Neural cell (in vitro differentiated cells): ENCODE data around the gene FARP2. TPM values are rescaled to one million over a fixed set of nuclear protein-coding genes. Genes with fewer than 3 reads are reported as not detected.
"Not testable (repeated sequence)": the region's sequence is repeated elsewhere in the genome, so short reads cannot be mapped to it uniquely, and the experiment has no call there.

Experiments
- H2AFZ ChIP-seq: fragments of 200-600, 300-800 bp; sonication (generic), shearing (Covaris generic); 2 replicates; pipeline ENCODE4 v1.6.0; 2014; ENCODE audit warnings: low read depth, mild to moderate bottlenecking, antibody characterized with exemption, low read length, moderate library complexity
- H3F3A ChIP-seq: fragments of 200-600 bp; shearing (Covaris generic); 2 replicates; pipeline ENCODE4 v1.6.1; 2016; ENCODE audit warnings: mild to moderate bottlenecking, moderate library complexity, mixed read lengths, antibody characterized with exemption, low read length; ENCODE audit not compliant: insufficient read depth, poor library complexity, severe bottlenecking
- H3K27ac ChIP-seq: fragments of 200-600, 300-800 bp; sonication (generic), shearing (Covaris generic); 2 replicates; pipeline ENCODE4 v1.5.1; 2014; ENCODE audit warnings: mild to moderate bottlenecking, low read length, moderate library complexity
- H3K27me3 ChIP-seq: fragments of 300-800, 200-600 bp; sonication (generic), shearing (Covaris generic); 2 replicates; pipeline ENCODE4 v1.6.0; 2014; ENCODE audit warnings: mild to moderate bottlenecking, low read depth, low read length, moderate library complexity; ENCODE audit not compliant: insufficient read depth
- H3K36me3 ChIP-seq: fragments of 300-800, 200-600 bp; sonication (generic), shearing (Covaris generic); 2 replicates; pipeline ENCODE4 v1.5.1; 2014; ENCODE audit warnings: mild to moderate bottlenecking, antibody characterized with exemption, low read length, moderate library complexity; ENCODE audit not compliant: insufficient read depth
- H3K4me2 ChIP-seq: fragments of 300-800, 200-600 bp; sonication (generic), shearing (Covaris generic); 2 replicates; pipeline ENCODE4 v1.6.0; 2014; ENCODE audit warnings: mild to moderate bottlenecking, low read length
- H3K4me3 ChIP-seq: fragments of 300-800, 200-600 bp; sonication (generic), shearing (Covaris generic); 2 replicates; pipeline ENCODE4 v1.5.1; 2014; ENCODE audit warnings: mild to moderate bottlenecking, low read length, moderate library complexity
- H3K79me2 ChIP-seq: fragments of 200-600 bp; shearing (Covaris generic); replicated peaks from 2 replicates; pipeline ENCODE4 v1.6.0; 2014; ENCODE audit warnings: mild to moderate bottlenecking, low read length, moderate library complexity; ENCODE audit not compliant: insufficient read depth
- H3K9ac ChIP-seq: fragments of 300-800, 200-600 bp; sonication (generic), shearing (Covaris generic); 2 replicates; pipeline ENCODE4 v1.6.1; 2016; ENCODE audit warnings: mild to moderate bottlenecking, low read length, mixed read lengths
- H3K9me2 ChIP-seq: fragments of 200-600 bp; shearing (Covaris generic); 2 replicates; pipeline ENCODE4 v1.6.1; 2016; ENCODE audit warnings: mild to moderate bottlenecking, low read length, mixed read lengths; ENCODE audit not compliant: insufficient read depth
- H3K9me3 ChIP-seq: fragments of 200-600, 300-800 bp; sonication (generic), shearing (Covaris generic); 2 replicates; pipeline ENCODE4 v1.6.1; 2016; ENCODE audit warnings: mild to moderate bottlenecking, mixed run types, low read length, moderate library complexity, mixed read lengths
- H4K20me1 ChIP-seq: fragments of 200-600 bp; shearing (Covaris generic); 2 replicates; pipeline ENCODE4 v1.6.1; 2016; ENCODE audit warnings: mild to moderate bottlenecking, mixed run types; ENCODE audit not compliant: insufficient read depth
- EP300 ChIP-seq: fragments of 450-650 bp; conservative IDR thresholded peaks from 2 replicates; pipeline ENCODE4 v1.6.1; 2014; ENCODE audit warnings: antibody characterized with exemption, mild to moderate bottlenecking, moderate library complexity; ENCODE audit not compliant: poor library complexity, severe bottlenecking
- EZH2 ChIP-seq: fragments of 200-600, 300-800 bp; shearing (Covaris generic), sonication (generic); IDR thresholded peaks from 2 replicates; pipeline ENCODE4 v1.6.1; 2014; ENCODE audit warnings: antibody characterized with exemption, low read length, borderline replicate concordance, mild to moderate bottlenecking; ENCODE audit not compliant: insufficient read depth, poor library complexity, severe bottlenecking
- MXI1 ChIP-seq: fragments of 450-650 bp; conservative IDR thresholded peaks from 2 replicates; pipeline ENCODE4 v1.6.1; 2014; ENCODE audit warnings: antibody characterized with exemption, mild to moderate bottlenecking; ENCODE audit not compliant: poor library complexity, severe bottlenecking
- POLR2AphosphoS5 ChIP-seq: IDR thresholded peaks from 2 replicates; pipeline ENCODE4 v1.6.1; 2012
- RAD21 ChIP-seq: fragments of 450-650 bp; conservative IDR thresholded peaks from 2 replicates; pipeline ENCODE4 v1.6.1; 2014; ENCODE audit warnings: antibody characterized with exemption, mild to moderate bottlenecking, moderate library complexity
- SMC3 ChIP-seq: fragments of 450-650 bp; conservative IDR thresholded peaks from 2 replicates; pipeline ENCODE4 v1.6.1; 2014; ENCODE audit warnings: antibody characterized with exemption, mild to moderate bottlenecking, moderate library complexity; ENCODE audit not compliant: poor library complexity
- TAF1 ChIP-seq: IDR thresholded peaks from 2 replicates; pipeline ENCODE4 v1.6.1; 2012; ENCODE audit warnings: low read depth
- polyA plus RNA-seq: library from polyadenylated mRNA; depleted of rRNA; stranded (reverse); fragments of >200 nt; gene quantifications from 2 replicates; pipeline ENCODE4 v1.2.3, GENCODE V29; 2014
- TF ChIP-seq, protein P1 (sequence below): IDR thresholded peaks from 2 replicates; pipeline ENCODE4 v1.6.1; 2012; ENCODE audit warnings: borderline replicate concordance
- TF ChIP-seq, protein P2 (sequence below): fragments of 450-650 bp; IDR thresholded peaks from 2 replicates; pipeline ENCODE4 v1.5.1; 2014; ENCODE audit warnings: antibody characterized with exemption, mild to moderate bottlenecking, moderate library complexity; ENCODE audit not compliant: poor library complexity, severe bottlenecking

The FARP2 gene
- polyA plus RNA-seq, 1 donor from 2014 or later, result 13.3 TPM

DNA sequence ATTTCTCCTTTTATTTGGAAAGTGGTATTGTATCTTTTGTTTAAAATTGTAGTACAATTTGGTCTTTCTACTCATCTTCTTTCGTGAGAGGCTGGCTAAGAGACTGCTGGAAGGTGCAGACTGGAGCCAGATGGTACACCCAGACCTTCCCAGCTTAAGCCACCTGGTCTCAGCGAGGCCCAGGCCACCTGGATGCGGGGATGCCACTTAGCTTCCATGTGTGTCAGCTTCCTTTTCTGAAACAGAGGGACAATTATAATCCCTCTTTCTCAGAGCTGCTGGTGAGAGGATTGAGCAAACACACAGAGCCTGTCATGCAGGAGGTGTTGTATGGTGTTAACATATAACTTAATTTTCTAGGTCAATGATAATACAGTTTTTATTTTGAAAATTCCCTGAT lies 17.4 kb downstream of the FARP2 start:
- no peak overlapping the region for H2AFZ ChIP-seq
- H3K27ac ChIP-seq, result no peak overlapping the region
- H3K79me2 ChIP-seq, result no peaks in the 10 kb centered on the region
- H3K9me3 ChIP-seq, result no peaks in the 10 kb centered on the region
- H4K20me1 ChIP-seq, result no peaks in the 10 kb centered on the region
- H3K4me3 ChIP-seq, result no peak overlapping the region
- H3K36me3 ChIP-seq, result no peaks in the 10 kb centered on the region
- H3K9me2 ChIP-seq, result no peaks in the 10 kb centered on the region
- H3K27me3 ChIP-seq, result no peaks in the 10 kb centered on the region
- no peak overlapping the region for H3K4me2 ChIP-seq
- H3K9ac ChIP-seq, result no peak overlapping the region
- no peaks in the 10 kb centered on the region for H3F3A ChIP-seq
- TF ChIP-seq EP300 (no peak), RAD21 (no peak), POLR2AphosphoS5 (no peak), EZH2 (no peak), MXI1 (no peak), SMC3 (no peak), TAF1 (no peak)
- TF ChIP-seq, protein P1, sequence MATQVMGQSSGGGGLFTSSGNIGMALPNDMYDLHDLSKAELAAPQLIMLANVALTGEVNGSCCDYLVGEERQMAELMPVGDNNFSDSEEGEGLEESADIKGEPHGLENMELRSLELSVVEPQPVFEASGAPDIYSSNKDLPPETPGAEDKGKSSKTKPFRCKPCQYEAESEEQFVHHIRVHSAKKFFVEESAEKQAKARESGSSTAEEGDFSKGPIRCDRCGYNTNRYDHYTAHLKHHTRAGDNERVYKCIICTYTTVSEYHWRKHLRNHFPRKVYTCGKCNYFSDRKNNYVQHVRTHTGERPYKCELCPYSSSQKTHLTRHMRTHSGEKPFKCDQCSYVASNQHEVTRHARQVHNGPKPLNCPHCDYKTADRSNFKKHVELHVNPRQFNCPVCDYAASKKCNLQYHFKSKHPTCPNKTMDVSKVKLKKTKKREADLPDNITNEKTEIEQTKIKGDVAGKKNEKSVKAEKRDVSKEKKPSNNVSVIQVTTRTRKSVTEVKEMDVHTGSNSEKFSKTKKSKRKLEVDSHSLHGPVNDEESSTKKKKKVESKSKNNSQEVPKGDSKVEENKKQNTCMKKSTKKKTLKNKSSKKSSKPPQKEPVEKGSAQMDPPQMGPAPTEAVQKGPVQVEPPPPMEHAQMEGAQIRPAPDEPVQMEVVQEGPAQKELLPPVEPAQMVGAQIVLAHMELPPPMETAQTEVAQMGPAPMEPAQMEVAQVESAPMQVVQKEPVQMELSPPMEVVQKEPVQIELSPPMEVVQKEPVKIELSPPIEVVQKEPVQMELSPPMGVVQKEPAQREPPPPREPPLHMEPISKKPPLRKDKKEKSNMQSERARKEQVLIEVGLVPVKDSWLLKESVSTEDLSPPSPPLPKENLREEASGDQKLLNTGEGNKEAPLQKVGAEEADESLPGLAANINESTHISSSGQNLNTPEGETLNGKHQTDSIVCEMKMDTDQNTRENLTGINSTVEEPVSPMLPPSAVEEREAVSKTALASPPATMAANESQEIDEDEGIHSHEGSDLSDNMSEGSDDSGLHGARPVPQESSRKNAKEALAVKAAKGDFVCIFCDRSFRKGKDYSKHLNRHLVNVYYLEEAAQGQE, result no peak
- TF ChIP-seq, protein P2, sequence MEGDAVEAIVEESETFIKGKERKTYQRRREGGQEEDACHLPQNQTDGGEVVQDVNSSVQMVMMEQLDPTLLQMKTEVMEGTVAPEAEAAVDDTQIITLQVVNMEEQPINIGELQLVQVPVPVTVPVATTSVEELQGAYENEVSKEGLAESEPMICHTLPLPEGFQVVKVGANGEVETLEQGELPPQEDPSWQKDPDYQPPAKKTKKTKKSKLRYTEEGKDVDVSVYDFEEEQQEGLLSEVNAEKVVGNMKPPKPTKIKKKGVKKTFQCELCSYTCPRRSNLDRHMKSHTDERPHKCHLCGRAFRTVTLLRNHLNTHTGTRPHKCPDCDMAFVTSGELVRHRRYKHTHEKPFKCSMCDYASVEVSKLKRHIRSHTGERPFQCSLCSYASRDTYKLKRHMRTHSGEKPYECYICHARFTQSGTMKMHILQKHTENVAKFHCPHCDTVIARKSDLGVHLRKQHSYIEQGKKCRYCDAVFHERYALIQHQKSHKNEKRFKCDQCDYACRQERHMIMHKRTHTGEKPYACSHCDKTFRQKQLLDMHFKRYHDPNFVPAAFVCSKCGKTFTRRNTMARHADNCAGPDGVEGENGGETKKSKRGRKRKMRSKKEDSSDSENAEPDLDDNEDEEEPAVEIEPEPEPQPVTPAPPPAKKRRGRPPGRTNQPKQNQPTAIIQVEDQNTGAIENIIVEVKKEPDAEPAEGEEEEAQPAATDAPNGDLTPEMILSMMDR, result no peak

DNA sequence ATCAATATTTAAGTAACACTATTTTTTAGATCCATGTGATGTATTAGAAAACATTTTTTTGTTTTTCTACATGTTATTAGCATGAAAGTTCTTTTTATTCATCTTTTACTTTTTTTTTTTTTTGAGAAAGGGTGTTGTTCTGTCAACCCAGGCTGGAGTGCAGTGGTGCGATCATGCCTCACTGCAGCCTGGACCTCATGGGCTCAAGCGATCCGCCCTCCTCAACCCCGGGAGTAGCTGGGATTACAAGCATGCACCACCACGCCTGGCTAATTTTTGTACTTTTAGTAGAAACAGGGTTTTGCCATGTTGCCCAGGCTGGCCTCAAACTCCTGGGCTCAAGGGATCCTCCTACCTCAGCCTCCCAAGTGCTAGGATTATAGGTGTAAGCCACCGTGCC lies 17.8 kb downstream of the FARP2 start:
- not testable (repeated sequence) for H3K79me2 ChIP-seq, H3K4me2 ChIP-seq, H3K9ac ChIP-seq, H3F3A ChIP-seq, H3K36me3 ChIP-seq, H3K9me3 ChIP-seq, H3K27ac ChIP-seq, H2AFZ ChIP-seq, H3K9me2 ChIP-seq, H3K4me3 ChIP-seq, H3K27me3 ChIP-seq, H4K20me1 ChIP-seq

DNA sequence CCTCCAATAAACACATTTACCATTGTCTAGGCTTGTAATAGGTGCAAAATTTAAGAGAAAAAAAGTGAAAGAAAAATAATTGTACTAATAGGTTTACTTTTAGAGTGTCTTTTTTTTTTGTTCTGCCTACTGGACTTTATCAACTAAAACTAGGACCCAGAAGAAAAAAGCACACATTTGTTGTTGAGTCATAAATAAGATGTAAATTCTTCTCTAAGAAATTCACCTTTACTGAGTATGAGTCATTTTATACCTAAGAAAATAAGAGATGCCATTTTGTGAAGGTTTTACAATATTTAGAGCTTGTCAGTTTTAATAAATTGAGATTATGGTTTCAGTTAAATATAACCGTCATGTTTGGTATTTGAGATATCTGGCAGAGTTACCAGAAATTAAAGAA lies 19.2 kb downstream of the FARP2 start:
- Histone ChIP-seq H2AFZ (no peak overlapping the region), H3K27ac (no peak overlapping the region), H3K9me3 (no peaks in the 10 kb centered on the region), H3K9ac (no peak overlapping the region), H3K4me2 (no peak overlapping the region), H4K20me1 (no peaks in the 10 kb centered on the region), H3K36me3 (no peaks in the 10 kb centered on the region), H3K27me3 (no peaks in the 10 kb centered on the region), H3K4me3 (no peak overlapping the region), H3K79me2 (no peaks in the 10 kb centered on the region), H3F3A (no peaks in the 10 kb centered on the region), H3K9me2 (no peaks in the 10 kb centered on the region)
- TF ChIP-seq EP300 (no peak), TAF1 (no peak), MXI1 (no peak)
- TF ChIP-seq, protein P2, result no peak
